NK-92 treated with Interleukin-12 subunit alpha and Interleukin-12 subunit beta, amount 100 ng/mL, for 24 hours (cell line): ENCODE measurements around the gene ZNF526.
"Not testable (repeated sequence)": the region's sequence is repeated elsewhere in the genome, so short reads cannot be mapped to it uniquely, and the experiment has no call there.

Experiments used
- DNase-seq: peaks from one replicate; lab custom pipeline; 2025; lab: John Stamatoyannopoulos, UW

ZNF526 gene

DNA sequence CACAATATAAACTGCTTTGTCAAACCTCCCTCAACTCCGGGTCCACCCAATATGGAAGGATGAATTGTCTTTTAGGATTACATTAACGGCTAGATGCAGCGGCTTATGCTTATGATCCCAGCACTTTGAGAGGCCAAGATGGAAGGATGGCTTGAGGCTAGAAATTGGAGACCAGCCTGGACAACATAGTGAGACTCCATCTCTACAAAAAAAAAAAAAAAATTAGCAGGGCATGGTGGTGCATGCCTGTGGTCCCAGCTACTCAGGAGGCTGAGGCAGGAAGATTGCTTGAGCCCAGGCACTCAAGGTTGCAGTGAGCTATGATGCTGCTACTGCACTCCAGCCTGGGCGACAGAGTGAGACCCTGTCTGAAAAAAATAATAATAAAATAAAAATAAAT, 46.0 kb downstream of the ZNF526 start:
- DNase-seq = not testable (repeated sequence)

DNA sequence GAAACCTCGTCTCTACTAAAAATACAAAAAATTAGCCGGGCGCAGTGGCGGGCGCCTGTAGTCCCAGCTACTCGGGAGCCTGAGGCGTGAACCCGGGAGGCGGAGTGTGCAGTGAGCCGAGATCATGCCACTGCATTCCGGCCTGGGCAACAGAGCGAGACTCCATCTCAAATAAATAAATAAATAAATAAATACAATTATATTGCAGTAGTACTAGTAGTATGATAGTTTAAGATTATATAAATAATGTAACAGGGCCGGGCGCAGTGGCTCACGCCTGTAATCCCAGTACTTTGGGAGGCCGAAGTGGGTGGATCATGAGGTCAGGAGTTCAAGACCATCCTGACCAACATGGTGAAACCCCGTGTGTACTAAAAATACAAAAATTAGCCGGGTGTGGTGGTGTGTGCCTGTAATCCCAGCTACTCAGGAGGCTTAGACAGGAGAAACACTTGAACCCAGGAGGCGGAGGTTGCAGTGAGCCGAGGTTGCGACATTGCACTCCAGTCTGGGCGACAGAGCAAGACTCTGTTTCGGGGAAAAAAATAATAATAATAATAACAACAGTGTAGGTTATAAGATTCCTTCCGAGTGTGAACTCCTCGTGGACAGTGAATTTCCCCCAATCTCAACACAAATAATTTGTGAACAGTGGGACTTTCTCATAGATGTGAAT, 47.0 kb downstream of the ZNF526 start:
- DNase-seq = not testable (repeated sequence)

DNA sequence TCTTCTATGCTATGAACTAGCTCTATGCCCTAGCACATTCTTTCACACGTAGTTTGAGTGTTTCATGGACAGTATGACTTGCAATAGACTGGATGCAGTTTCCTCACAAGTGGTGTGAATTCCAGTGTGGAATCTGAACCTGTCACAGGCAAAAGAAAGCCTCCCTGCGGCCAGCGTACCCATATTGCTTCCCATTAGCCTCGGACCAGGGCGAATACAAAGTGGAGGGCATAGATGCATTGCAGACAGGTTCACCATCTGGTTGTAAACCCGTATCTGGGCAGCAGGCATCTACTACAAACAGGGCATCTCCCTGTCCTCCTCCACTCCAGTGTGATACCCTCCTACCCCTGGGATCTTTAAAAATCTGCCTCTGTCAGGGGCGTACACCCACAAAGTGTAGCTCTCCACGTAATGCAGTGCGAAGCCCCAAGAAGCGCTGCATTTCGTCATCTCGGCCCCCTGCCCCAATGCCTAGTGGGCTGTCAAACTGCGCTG, 47.6 kb downstream of the ZNF526 start:
- no peak for DNase-seq

DNA sequence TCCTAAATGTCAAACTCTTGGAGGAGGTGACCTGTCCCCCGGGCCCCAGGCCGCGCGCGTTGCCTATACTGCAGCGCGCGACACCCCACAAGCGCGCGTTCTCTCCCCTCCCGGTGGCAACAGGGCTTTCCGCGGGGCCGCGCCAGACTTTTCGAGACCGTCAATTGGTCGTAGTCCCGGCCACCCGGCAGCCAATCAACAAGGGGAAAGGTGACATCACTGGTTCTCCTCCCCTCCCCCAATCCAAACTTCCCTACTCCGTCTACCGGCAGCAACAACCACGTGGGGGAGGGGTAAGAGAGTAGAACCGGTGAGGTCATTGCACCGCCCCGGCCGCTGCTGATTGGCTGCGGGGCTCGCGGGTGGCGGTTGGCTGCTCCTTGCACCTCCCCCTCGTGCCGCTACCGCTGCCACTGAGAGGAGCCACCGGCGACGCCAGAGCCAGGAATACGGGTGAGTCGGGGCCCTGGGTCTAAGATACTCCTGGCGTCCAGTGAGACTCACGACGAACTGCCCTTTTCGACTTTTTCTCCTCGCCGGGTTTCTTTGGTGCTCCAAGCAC, 48.1 kb downstream of the ZNF526 start:
- DNase-seq = peak; percentile 99

DNA sequence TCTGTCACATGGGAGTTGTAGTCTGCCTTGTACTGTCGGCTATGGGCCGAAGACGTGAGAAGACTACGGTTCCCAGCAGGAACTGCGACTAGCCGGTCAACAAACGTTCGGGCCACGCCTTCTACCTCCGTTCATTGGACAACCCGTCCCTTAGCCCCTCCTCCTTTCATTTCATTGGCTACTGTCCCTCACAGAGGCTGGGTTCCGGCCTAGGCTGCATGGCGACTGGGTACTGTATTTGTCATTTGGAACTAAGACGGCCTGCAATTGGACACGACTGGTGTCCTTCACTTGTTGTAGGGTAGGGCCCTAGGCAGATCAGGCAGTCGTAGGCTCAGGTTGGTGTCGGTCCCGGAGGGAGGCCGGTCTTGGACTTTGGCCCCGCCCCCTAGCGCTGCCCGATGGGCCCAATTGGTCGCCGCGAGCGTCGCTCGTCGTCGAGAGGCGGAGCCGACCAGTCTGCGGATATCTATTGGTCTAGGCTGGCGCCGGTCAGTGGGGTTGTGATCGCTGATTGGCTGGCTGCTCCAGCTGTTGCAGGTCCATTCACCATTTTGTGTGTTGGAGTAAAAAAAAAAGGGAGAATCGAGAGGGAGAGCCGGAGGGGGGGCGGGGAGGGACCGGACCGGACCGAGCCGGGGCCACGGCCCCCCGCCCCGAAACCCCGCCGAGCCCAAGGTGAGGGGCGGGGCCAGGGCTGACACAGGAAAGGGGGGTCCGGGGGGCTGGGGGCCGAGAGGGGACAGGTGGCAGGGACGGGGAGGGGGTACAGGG, 48.8 kb downstream of the ZNF526 start, which contains the start of gene CIC:
TSS of gene CIC (plus strand) at position 549 of the 774 bp plus-strand sequence. CDS start 2,532 bp downstream, outside the sequence.
- peak; percentile 99 for DNase-seq

DNA sequence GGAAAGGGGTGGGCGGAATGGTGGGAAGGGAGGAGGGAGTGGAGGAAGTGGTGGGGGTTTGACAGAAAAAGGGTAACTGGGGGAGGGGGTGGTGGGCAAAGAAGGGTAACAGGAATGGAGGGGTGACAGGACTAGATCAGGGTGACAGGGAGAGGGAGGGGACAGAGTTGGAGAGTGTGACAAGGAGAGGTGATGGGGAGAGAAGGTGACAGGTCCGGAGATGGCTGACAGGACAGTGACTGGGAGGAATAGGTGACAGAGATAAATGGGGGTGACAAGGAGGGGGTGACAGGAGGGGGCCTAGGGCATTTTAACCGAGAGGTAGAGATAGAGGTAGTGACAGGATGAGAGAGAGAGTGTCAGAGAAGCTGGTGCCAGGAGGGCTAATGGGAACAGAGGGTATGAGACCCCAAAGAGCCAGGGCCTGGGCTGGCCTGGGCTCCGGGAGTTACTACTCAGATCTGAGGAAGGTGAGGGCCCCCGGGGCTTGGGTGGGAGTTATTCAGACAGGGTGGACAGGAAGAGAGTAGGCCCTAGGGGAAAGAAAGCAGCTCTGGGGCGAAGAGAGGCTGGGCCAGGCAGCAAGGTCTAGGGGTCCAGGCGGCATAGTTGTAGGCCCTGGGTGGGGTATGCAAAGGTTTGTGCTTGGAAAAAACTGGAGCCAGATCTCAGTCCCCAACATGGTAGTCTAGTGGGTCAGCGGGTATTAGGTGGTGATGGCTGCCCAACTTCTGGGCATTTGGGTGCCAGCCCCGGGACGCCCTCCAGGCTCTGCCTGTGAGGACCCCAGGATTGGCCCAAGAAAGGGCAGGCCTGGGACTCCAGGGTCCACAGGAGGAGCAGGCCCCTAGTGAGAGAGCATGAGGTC, 49.6 kb downstream of the ZNF526 start:
- no peak for DNase-seq

DNA sequence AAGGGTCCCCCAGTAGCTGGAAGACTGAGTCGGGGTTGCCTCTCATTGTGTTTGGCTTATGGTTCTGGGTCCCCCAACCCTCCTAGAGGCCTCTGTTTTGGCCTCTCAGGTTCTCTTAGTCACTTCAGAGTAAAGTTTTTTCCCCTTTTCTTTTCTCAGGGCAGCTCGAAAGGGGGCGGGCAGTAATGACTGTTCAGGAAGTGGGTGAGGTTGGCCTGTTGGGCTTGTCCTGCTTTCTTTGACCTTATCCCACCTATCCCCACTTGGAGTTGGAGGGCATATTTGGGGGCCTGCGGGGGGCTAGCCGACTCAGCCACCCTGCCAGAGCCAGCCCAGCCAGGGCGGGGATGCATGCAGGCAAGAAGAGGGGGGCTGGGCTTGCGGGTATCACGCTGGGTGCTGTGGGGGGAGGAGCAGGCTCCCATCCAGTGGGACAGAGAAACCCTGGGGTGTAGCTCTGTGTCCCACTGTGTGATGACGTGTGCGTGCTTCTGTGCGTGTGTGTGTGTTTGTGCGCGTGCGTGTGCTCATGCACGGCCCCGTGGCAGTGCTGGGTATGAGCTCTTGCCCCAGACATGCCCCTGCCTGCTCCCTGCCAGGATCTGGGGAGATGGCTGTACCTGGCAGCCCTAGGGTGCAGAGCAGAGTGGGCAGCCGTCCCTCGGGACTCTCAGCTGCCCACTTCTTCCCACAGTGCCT, 50.4 kb downstream of the ZNF526 start:
- peak; percentile 41 for DNase-seq

DNA sequence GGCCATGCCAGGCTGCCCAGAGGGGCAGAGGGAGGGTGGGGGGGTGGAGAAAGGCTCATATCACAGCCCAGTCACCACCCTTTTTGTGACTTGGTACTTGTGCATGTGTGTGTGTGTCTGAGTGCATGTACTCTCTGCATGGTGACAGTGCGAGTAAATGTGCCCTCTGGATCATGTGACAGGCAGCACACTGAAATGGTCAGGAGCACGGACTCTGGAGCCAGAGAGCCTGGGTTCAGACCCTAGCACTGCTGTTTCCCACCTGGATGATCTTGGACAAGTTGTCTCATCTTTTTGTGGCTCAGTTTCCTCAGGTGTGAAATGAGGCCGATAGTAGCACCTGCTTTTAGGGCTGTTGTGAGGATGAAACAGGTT, 50.9 kb downstream of the ZNF526 start:
- DNase-seq = no peak

DNA sequence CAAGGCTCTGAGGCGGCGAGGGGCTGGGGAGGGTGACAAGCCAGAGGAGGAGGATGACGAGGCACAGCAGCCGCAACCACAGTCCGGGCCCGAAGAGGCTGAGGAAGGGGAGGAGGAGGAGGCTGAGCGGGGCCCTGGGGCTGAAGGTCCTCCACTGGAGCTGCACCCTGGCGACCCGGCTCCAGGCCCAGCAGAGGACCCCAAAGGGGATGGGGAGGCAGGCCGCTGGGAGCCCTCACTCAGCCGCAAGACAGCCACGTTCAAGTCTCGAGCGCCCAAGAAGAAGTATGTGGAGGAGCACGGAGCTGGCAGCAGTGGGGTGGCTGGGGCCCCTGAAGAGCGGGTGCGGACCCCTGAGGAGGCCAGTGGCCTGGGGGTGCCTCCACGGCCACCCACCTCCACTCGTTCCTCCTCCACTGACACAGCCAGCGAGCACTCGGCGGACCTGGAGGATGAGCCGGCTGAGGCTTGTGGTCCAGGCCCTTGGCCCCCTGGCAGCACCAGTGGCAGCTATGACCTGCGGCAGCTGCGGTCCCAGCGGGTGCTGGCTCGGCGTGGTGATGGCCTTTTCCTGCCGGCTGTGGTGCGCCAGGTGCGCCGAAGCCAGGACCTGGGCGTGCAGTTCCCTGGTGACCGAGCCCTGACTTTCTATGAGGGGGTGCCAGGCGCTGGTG, 51.9 kb downstream of the ZNF526 start:
- no peak for DNase-seq

DNA sequence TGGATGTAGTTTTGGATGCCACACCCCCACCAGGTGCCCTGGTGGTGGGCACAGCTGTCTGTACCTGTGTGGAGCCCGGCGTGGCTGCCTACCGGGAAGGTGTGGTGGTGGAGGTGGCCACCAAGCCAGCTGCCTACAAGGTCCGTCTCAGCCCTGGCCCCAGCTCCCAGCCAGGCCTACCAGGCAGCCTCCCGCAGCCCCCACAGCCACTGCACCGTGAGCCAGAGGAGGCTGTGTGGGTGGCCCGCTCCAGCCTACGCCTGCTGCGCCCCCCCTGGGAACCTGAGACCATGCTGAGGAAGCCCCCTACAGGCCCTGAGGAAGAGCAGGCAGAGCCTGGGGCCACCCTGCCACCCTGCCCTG, 52.4 kb downstream of the ZNF526 start:
- DNase-seq = no peak

DNA sequence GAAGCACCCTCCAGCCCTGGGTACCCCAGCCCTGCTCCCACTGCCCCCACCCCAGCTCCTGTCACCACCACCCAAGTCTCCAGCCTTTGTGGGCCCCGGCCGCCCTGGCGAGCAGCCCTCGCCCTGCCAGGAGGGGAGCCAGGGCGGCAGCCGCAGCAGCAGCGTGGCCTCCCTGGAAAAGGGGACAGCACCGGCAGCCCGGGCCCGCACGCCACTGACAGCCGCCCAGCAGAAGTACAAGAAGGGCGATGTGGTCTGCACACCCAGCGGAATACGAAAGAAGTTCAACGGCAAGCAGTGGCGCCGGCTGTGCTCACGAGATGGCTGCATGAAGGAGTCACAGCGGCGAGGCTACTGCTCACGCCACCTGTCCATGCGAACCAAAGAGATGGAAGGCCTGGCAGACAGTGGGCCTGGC, 52.9 kb downstream of the ZNF526 start:
- no peak for DNase-seq

DNA sequence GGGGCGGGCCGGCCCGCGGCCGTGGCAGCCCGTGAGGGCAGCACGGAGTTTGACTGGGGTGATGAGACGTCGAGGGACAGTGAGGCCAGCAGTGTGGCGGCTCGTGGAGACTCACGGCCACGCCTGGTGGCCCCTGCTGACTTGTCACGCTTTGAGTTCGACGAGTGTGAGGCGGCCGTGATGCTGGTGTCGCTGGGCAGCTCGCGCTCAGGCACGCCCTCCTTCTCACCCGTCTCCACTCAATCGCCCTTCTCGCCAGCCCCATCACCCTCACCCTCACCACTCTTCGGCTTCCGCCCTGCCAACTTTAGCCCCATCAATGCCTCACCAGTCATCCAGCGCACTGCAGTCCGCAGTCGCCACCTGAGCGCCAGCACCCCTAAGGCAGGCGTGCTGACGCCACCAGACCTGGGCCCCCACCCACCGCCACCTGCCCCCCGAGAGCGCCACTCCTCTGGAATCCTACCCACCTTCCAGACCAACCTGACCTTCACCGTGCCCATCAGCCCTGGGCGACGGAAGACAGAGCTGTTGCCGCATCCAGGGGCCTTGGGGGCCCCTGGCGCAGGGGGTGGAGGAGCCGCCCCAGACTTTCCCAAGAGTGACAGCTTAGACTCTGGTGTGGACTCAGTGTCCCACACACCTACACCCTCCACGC, 53.4 kb downstream of the ZNF526 start:
- no peak for DNase-seq

DNA sequence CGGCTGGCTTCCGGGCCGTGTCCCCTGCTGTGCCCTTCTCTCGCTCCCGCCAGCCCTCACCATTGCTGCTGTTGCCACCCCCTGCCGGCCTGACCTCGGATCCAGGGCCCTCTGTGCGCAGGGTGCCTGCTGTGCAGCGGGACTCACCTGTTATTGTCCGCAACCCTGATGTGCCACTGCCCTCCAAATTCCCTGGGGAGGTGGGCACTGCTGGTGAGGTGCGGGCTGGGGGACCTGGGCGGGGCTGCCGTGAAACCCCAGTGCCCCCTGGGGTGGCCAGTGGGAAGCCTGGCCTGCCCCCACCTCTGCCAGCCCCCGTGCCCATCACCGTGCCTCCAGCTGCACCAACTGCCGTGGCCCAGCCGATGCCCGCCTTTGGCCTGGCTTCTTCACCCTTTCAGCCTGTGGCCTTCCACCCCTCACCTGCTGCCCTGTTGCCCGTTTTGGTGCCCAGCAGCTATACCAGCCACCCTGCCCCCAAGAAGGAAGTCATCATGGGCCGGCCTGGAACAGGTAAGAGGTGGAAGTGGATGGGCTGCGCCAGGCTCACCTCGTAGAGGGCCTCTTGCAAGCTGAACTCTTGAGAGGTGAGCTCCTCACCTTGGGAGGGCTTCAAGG, 54.1 kb downstream of the ZNF526 start:
- no peak for DNase-seq

DNA sequence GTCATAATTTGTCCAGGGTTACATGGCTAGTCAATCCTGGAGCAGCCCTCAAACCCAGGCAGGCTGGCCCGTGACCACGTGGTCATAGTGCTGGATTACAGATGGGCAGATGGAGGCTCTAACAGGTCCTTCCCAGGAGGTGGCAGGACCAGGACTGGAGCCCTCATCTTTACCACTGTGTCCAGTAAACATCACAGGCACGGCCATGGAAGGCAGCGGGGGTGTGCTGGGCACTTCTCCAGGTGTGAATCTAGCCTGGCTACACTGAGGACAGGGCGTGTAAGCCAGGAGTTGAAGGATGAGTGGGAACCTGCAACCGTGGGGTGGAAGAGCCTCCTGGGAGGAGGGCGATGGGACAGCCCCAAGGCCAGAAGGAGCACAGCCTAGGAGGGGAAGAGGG, 55.0 kb downstream of the ZNF526 start:
- DNase-seq = no peak

DNA sequence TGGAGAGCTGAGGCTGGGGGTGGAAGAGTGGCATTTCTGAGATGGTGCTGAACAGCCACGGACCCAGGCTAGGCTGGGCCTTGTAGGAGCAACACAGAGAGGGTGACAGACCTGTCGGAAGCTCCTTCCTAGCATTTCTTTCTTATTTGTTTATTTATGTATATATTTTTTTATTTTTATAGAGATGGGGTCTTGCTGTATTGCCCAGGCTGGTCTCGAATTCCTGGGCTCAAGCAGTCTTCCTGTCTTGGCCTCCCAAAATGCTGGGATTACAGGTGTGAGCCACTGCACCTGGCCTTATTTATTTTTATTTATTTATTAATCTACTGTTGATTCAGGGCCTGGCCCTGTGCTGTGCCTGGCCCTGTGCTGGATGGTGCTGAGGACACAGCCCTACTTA, 55.4 kb downstream of the ZNF526 start:
- DNase-seq = no peak

DNA sequence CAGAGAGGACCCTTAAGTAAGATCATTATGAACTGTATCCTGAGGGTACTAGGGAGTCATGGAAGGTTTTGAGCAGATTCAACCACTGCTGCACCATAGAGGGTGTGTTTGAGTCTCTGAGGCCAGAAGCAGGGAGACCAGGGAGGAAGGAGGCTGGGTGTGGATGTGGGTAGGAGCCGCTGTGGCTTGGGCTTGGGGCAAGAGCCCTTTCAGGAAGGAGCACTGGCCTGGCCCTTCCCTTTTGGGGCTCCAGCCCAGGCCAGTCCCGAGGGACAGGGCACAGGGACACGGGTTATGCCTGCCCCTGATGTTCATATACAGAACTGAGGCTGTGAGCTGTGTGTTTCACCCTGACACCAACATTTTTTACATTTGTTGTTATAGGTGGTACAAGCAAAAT, 56.2 kb downstream of the ZNF526 start:
- DNase-seq = no peak

DNA sequence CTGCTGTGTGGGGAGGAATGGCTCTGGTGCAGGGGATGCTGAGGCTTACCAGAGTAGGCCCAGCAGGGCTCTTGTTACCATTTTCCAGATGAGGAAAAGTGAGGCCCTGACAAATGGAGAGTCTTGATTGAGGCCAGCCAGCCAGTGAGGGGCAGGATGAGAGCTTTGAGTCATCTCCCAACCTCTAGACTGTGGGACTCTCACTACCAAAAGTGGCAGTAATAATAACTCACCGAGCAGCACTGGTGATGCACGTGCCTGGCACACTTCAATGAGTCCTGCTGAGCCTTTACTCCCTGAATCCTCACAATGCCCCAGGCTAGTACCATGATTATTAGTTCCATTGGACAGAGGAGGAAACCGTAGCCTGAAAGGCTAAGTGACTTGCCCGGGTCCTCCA, 56.7 kb downstream of the ZNF526 start:
- no peak for DNase-seq
